GM21515 (cell line): ENCODE measurements around the gene NPEPPS.

ENCODE experiments used
- ATAC-seq: cut with Tn5 transposase; IDR thresholded peaks from one replicate; pipeline ENCODE4 v1.9.1; 2021; ENCODE audit not compliant: unreplicated experiment

The NPEPPS gene

GRCh38 chr17:47629826-47630225, 98.9 kb downstream of the NPEPPS start:
- no peak for ATAC-seq

GRCh38 chr17:47630614-47631013, 99.7 kb downstream of the NPEPPS start:
- ATAC-seq: no peak

- no peak for ATAC-seq
These were observed 102.1 kb downstream of the NPEPPS start for GRCh38 chr17:47632991-47633390.

- ATAC-seq: no peak
These were observed 103.1 kb downstream of the NPEPPS start for GRCh38 chr17:47633996-47634395.

- no peak for ATAC-seq
These were observed 104.0 kb downstream of the NPEPPS start for GRCh38 chr17:47634870-47635269.

- no peak for ATAC-seq
These were observed 104.8 kb downstream of the NPEPPS start for GRCh38 chr17:47635734-47636133.

GRCh38 chr17:47636273-47637030, 105.5 kb downstream of the NPEPPS start:
- ATAC-seq: no peak

- no peak for ATAC-seq
These were observed 108.0 kb downstream of the NPEPPS start for GRCh38 chr17:47638903-47639302.

GRCh38 chr17:47640076-47640475, 109.2 kb downstream of the NPEPPS start:
- no peak for ATAC-seq

- ATAC-seq: no peak
These were observed 110.3 kb downstream of the NPEPPS start for GRCh38 chr17:47641202-47641601.

- ATAC-seq: no peak
These were observed 112.2 kb downstream of the NPEPPS start for GRCh38 chr17:47643116-47643515.

GRCh38 chr17:47644324-47644723, 113.4 kb downstream of the NPEPPS start:
- ATAC-seq: no peak

- peak; percentile 79 for ATAC-seq
These were observed 118.5 kb downstream of the NPEPPS start, which contains the start of gene KPNB1 for GRCh38 chr17:47649153-47649971. KPNB1 (plus strand) TSS chr17:47649919; CDS start chr17:47650245, 326 bp downstream.

- no peak for ATAC-seq
These were observed 119.1 kb downstream of the NPEPPS start for GRCh38 chr17:47649972-47650524.

GRCh38 chr17:47650525-47651522, 119.9 kb downstream of the NPEPPS start:
- ATAC-seq: peak; percentile 53

GRCh38 chr17:47651704-47652103, 120.8 kb downstream of the NPEPPS start:
- ATAC-seq: no peak

GRCh38 chr17:47652570-47652969, 121.7 kb downstream of the NPEPPS start:
- no peak for ATAC-seq

GRCh38 chr17:47653442-47653841, 122.5 kb downstream of the NPEPPS start:
- no peak for ATAC-seq

GRCh38 chr17:47654991-47655390, 124.1 kb downstream of the NPEPPS start:
- ATAC-seq: no peak

- peak; percentile 52 for ATAC-seq
These were observed 129.2 kb downstream of the NPEPPS start for GRCh38 chr17:47660064-47660492.
